HCT116 (cell line): ENCODE data around the gene LMNTD2. TPM values are rescaled to one million over a fixed set of nuclear protein-coding genes. Genes with fewer than 3 reads are reported as not detected.
A peak's percentile ranks its signal among the peaks of the same experiment; 100 is the strongest.

Experiments
- ATAC-seq: fragments of 200-7000 bp; cut with Tn5 transposase; 2 replicates; pipeline ENCODE4 v1.9.1; 2020; ENCODE audit warnings: mild to moderate bottlenecking, moderate library complexity
- BruUV-seq: library from RNA; stranded (reverse); fragments of 400-500 nt; replicated peaks from 2 replicates; lab custom pipeline; 2021; lab: Mats Ljungman, UMichigan
- CTCF ChIA-PET: fragments of 300-600 bp; sonication (Branson Sonifier 250); formaldehyde crosslinking; loops from one replicate; lab custom pipeline; 2021; ENCODE audit warnings: antibody characterized with exemption; lab: Charles Lee
- POLR2A ChIA-PET: fragments of 300-600, 350-600 bp; sonication (Branson Sonifier 250); formaldehyde crosslinking; loops from one replicate; lab custom pipeline; 2021; ENCODE audit warnings: antibody characterized with exemption; lab: Charles Lee
- RAD21 ChIA-PET, 2 experiments: fragments of 300-600 bp; sonication (Branson Sonifier 250); formaldehyde crosslinking; loops; one replicate each; lab custom pipeline; 2023; ENCODE audit warnings: low total read pairs in 2 of 2; ENCODE audit not compliant: uncharacterized antibody in 2 of 2, unreplicated experiment in 2 of 2, low non-redundant PET in 1 of 2; lab: Charles Lee
- DNase-seq: peaks from one replicate; pipeline ENCODE4 v3.0.0-alpha.2; 2010; ENCODE audit warnings: low read depth, low spot score
- H2AFZ ChIP-seq: fragments of 200-600 bp; shearing (Covaris generic), sonication (generic); 2 replicates; pipeline ENCODE4 v1.6.1; 2017; ENCODE audit warnings: low read depth, mixed run types, mixed read lengths, antibody characterized with exemption, low read length; ENCODE audit not compliant: poor library complexity, severe bottlenecking
- H3K27ac ChIP-seq: 2 replicates; pipeline ENCODE4 v1.5.1; 2012; ENCODE audit warnings: low read depth, low read length
- H3K27me3 ChIP-seq: fragments of 200-600 bp; sonication (generic); 2 replicates; pipeline ENCODE4 v1.6.1; 2016; ENCODE audit warnings: mixed run types, low read length, mixed read lengths; ENCODE audit not compliant: insufficient read depth
- H3K36me3 ChIP-seq, 2 experiments: fragments of 200-500 bp in 1 of 2; fragments of 200-600 bp in 1 of 2; sonication (Bioruptor generic) in 1 of 2; sonication (generic) in 1 of 2; 2 replicates each; pipeline versions ENCODE4 v1.5.1 to v1.6.1; 2014 to 2016; ENCODE audit warnings: low read length in 2 of 2, inconsistent platforms in 1 of 2, mixed read lengths in 1 of 2, mixed run types in 1 of 2; ENCODE audit not compliant: insufficient read depth in 2 of 2, control insufficient read depth in 1 of 2
- H3K4me1 ChIP-seq, 2 experiments: fragments of 200-600 bp in 1 of 2; sonication (generic) in 1 of 2; 2 replicates each; pipeline versions ENCODE4 v1.5.1 to v1.6.1; 2012 to 2017; ENCODE audit warnings: low read length in 2 of 2, inconsistent platforms in 1 of 2, mild to moderate bottlenecking in 1 of 2, mixed read lengths in 1 of 2, mixed run types in 1 of 2, moderate library complexity in 1 of 2; ENCODE audit not compliant: insufficient read depth in 2 of 2, control insufficient read depth in 1 of 2
- H3K4me2 ChIP-seq: fragments of 200-600 bp; sonication (generic); 2 replicates; pipeline ENCODE4 v1.6.1; 2017; ENCODE audit warnings: mixed run types, low read length, mixed read lengths
- H3K4me3 ChIP-seq, 2 experiments: fragments of 200-600 bp in 1 of 2; sonication (generic) in 1 of 2; replicated peaks in 1 of 2; 2 replicates each; pipeline ENCODE4 v1.5.1; 2011 to 2016; ENCODE audit warnings: low read length in 2 of 2, control low read depth in 1 of 2, low read depth in 1 of 2, mild to moderate bottlenecking in 1 of 2, mixed read lengths in 1 of 2, mixed run types in 1 of 2
- H3K79me2 ChIP-seq: fragments of 200-600 bp; sonication (generic); 2 replicates; pipeline ENCODE4 v1.6.1; 2017; ENCODE audit warnings: mild to moderate bottlenecking, mixed run types, low read length, moderate library complexity, mixed read lengths; ENCODE audit not compliant: insufficient read depth
- H3K9ac ChIP-seq: fragments of 200-600 bp; sonication (generic); 2 replicates; pipeline ENCODE4 v1.6.1; 2016; ENCODE audit warnings: low read length, mixed read lengths
- H3K9me2 ChIP-seq: fragments of 200-600 bp; sonication (generic), shearing (Covaris generic); 2 replicates; pipeline ENCODE4 v1.6.1; 2017; ENCODE audit warnings: mixed run types, mild to moderate bottlenecking, moderate library complexity; ENCODE audit not compliant: insufficient read depth
- H3K9me3 ChIP-seq, 2 experiments: fragments of 200-500 bp in 1 of 2; fragments of 200-600 bp in 1 of 2; sonication (Bioruptor generic) in 1 of 2; sonication (generic) in 1 of 2; 2 replicates each; pipeline ENCODE4 v1.6.1; 2014 to 2017; ENCODE audit warnings: low read length in 2 of 2, mixed read lengths in 2 of 2, inconsistent platforms in 1 of 2, low read depth in 1 of 2, mild to moderate bottlenecking in 1 of 2, mixed run types in 1 of 2, moderate library complexity in 1 of 2; ENCODE audit not compliant: control insufficient read depth in 1 of 2, insufficient read depth in 1 of 2
- H4K20me1 ChIP-seq: fragments of 200-600 bp; sonication (generic), shearing (Covaris generic); 2 replicates; pipeline ENCODE4 v1.6.1; 2017; ENCODE audit warnings: mixed run types, mild to moderate bottlenecking, moderate library complexity; ENCODE audit not compliant: insufficient read depth
- ATF3 ChIP-seq: IDR thresholded peaks from 2 replicates; pipeline ENCODE4 v1.6.1; 2012
- EGR1 ChIP-seq: IDR thresholded peaks from 2 replicates; pipeline ENCODE4 v1.6.1; 2012; ENCODE audit warnings: low read depth
- EZH2 ChIP-seq: fragments of 200-600 bp; sonication (generic); IDR thresholded peaks from 2 replicates; pipeline ENCODE4 v1.6.1; 2017; ENCODE audit warnings: antibody characterized with exemption, mixed run types
- EZH2phosphoT487 ChIP-seq: fragments of 200-600 bp; IDR thresholded peaks from 2 replicates; pipeline ENCODE4 v1.6.1; 2018; ENCODE audit warnings: antibody characterized with exemption, borderline replicate concordance
- MAX ChIP-seq: IDR thresholded peaks from 2 replicates; pipeline ENCODE4 v1.6.1; 2012
- POLR2AphosphoS5 ChIP-seq: IDR thresholded peaks from 2 replicates; pipeline ENCODE4 v1.6.1; 2011; ENCODE audit warnings: mild to moderate bottlenecking, low read depth, low read length, moderate library complexity
- REST ChIP-seq: IDR thresholded peaks from 2 replicates; pipeline ENCODE4 v1.6.1; 2012; ENCODE audit warnings: low read depth
- SIN3A ChIP-seq: IDR thresholded peaks from 2 replicates; pipeline ENCODE4 v1.6.1; 2012; ENCODE audit warnings: low read depth
- ZNF274 ChIP-seq: fragments of 200-500 bp; sonication (Bioruptor generic); IDR thresholded peaks from 2 replicates; pipeline ENCODE4 v1.6.1; 2014; ENCODE audit warnings: mild to moderate bottlenecking, low read depth, low read length, inconsistent platforms
- intact Hi-C: fragments of 100-400 bp; cut with micrococcal nuclease; formaldehyde crosslinking; loops from 2 replicates; pipeline ENCODE4 v1.10.0; 2022
- total RNA-seq: library from RNA; stranded (reverse); gene quantifications from one replicate; pipeline ENCODE4 v1.2.1, GENCODE V29; 2021; ENCODE audit not compliant: unreplicated experiment

LMNTD2 gene
- total RNA-seq, 1 experiment from 2014 or later = 9.5 TPM

- Histone ChIP-seq H3K9me2 (no peaks in the 10 kb centered on the region), H3K36me3 (no peaks in the 10 kb centered on the region), H3K4me2 (peak overlapping the region; percentile 34; the same call in 1 of the 2 replicates), H3K4me3 (no peak overlapping the region), H3K27me3 (no peaks in the 10 kb centered on the region), H3K4me1 (peaks cover 0 to 13% of the 10 kb centered on the region in 2 experiments; a peak in 2 of 4 replicates), H3K9ac (no peak overlapping the region), H4K20me1 (no peaks in the 10 kb centered on the region), H2AFZ (no peak overlapping the region), H3K9me3 (no peaks in the 10 kb centered on the region), H3K27ac (no peak overlapping the region), H3K79me2 (no peaks in the 10 kb centered on the region)
- peak; percentile 12; the same call in 1 of the 2 replicates for ATAC-seq
- ChIA-PET RAD21 (no interaction called here), CTCF (no interaction called here), POLR2A (no interaction called here)
- no peak for DNase-seq
- no peak for TF ChIP-seq MAX
- TF ChIP-seq SIN3A = no peak
- no peak for TF ChIP-seq ATF3
- no peak for TF ChIP-seq POLR2AphosphoS5
- TF ChIP-seq EGR1 = no peak
- TF ChIP-seq EZH2phosphoT487 = no peak
- TF ChIP-seq REST = no peak
- no peak for TF ChIP-seq EZH2
- TF ChIP-seq ZNF274 = no peak
- intact Hi-C loops = no loop called here
- no TSS peak for BruUV-seq
These were observed 11.6 kb downstream of the LMNTD2 start for GRCh38 chr11:548700-549603.
